ENCODE measurements around the gene LPO.

LPO gene

GRCh38 chr17:58239987-58240386, 1.6 kb downstream of the LPO start:
- Histone ChIP-seq H3K9ac (ENCODE audit: low read length in 5 of 5) (no peak overlapping the region), H3K9me3 (ENCODE audit: control insufficient read depth in 5 of 5, low read length in 5 of 5) (no peaks in the 10 kb centered on the region), H3K27me3 (ENCODE audit: control insufficient read depth in 5 of 5, insufficient read depth in 4 of 5, low read length in 5 of 5) (peaks cover 12 to 35% (median 31%) of the 10 kb centered on the region in 5 donors), H3K27ac (ENCODE audit: low read depth, low read length) (no peak overlapping the region), H3K4me1 (ENCODE audit: control insufficient read depth in 5 of 5, insufficient read depth in 5 of 5, low read length in 5 of 5) (no peaks in the 10 kb centered on the region), H3K4me3 (ENCODE audit: low read depth in 1 of 5, low read length in 5 of 5) (no peak overlapping the region), H3K36me3 (ENCODE audit: control insufficient read depth in 5 of 5, insufficient read depth in 5 of 5, low read length in 5 of 5) (no peaks in the 10 kb centered on the region)

GRCh38 chr17:58242171-58242784, 3.9 kb downstream of the LPO start:
- Histone ChIP-seq H3K36me3 (ENCODE audit: control insufficient read depth in 5 of 5, insufficient read depth in 5 of 5, low read length in 5 of 5) (no peaks in the 10 kb centered on the region), H3K9ac (ENCODE audit: low read length in 5 of 5) (no peak overlapping the region), H3K27ac (ENCODE audit: low read depth, low read length) (no peak overlapping the region), H3K4me3 (ENCODE audit: low read depth in 1 of 5, low read length in 5 of 5) (no peak overlapping the region), H3K4me1 (ENCODE audit: control insufficient read depth in 5 of 5, insufficient read depth in 5 of 5, low read length in 5 of 5) (no peaks in the 10 kb centered on the region), H3K9me3 (ENCODE audit: control insufficient read depth in 5 of 5, low read length in 5 of 5) (no peaks in the 10 kb centered on the region), H3K27me3 (ENCODE audit: control insufficient read depth in 5 of 5, insufficient read depth in 4 of 5, low read length in 5 of 5) (peaks cover 16 to 43% (median 30%) of the 10 kb centered on the region in 5 donors)

GRCh38 chr17:58244963-58245362, 6.6 kb downstream of the LPO start:
- Histone ChIP-seq H3K4me3 (ENCODE audit: low read depth in 1 of 5, low read length in 5 of 5) (no peak overlapping the region), H3K9ac (ENCODE audit: low read length in 5 of 5) (no peak overlapping the region), H3K9me3 (ENCODE audit: control insufficient read depth in 5 of 5, low read length in 5 of 5) (no peaks in the 10 kb centered on the region), H3K36me3 (ENCODE audit: control insufficient read depth in 5 of 5, insufficient read depth in 5 of 5, low read length in 5 of 5) (no peaks in the 10 kb centered on the region), H3K27me3 (ENCODE audit: control insufficient read depth in 5 of 5, insufficient read depth in 4 of 5, low read length in 5 of 5) (peaks cover 17 to 47% (median 27%) of the 10 kb centered on the region in 5 donors), H3K27ac (ENCODE audit: low read depth, low read length) (no peak overlapping the region), H3K4me1 (ENCODE audit: control insufficient read depth in 5 of 5, insufficient read depth in 5 of 5, low read length in 5 of 5) (peaks cover 0 to 12% (median 12%) of the 10 kb centered on the region in 5 donors)

- peaks cover 17 to 43% (median 27%) of the 10 kb centered on the region in 5 donors for H3K27me3 ChIP-seq (ENCODE audit: control insufficient read depth in 5 of 5, insufficient read depth in 4 of 5, low read length in 5 of 5)
- H3K4me1 ChIP-seq (ENCODE audit: control insufficient read depth in 5 of 5, insufficient read depth in 5 of 5, low read length in 5 of 5), result peaks cover 0 to 14% (median 12%) of the 10 kb centered on the region in 5 donors
- no peaks in the 10 kb centered on the region for H3K9me3 ChIP-seq (ENCODE audit: control insufficient read depth in 5 of 5, low read length in 5 of 5)
- no peak overlapping the region for H3K27ac ChIP-seq (ENCODE audit: low read depth, low read length)
- no peaks in the 10 kb centered on the region for H3K36me3 ChIP-seq (ENCODE audit: control insufficient read depth in 5 of 5, insufficient read depth in 5 of 5, low read length in 5 of 5)
- H3K4me3 ChIP-seq (ENCODE audit: low read depth in 1 of 5, low read length in 5 of 5), result no peak overlapping the region
- H3K9ac ChIP-seq (ENCODE audit: low read length in 5 of 5), result no peak overlapping the region
Observed at GRCh38 chr17:58245428-58246103, 7.2 kb downstream of the LPO start.

- Histone ChIP-seq H3K27me3 (ENCODE audit: control insufficient read depth in 5 of 5, insufficient read depth in 4 of 5, low read length in 5 of 5) (peaks cover 17 to 43% (median 27%) of the 10 kb centered on the region in 5 donors), H3K36me3 (ENCODE audit: control insufficient read depth in 5 of 5, insufficient read depth in 5 of 5, low read length in 5 of 5) (no peaks in the 10 kb centered on the region)
Observed at GRCh38 chr17:58246104-58246740, 7.8 kb downstream of the LPO start.

GRCh38 chr17:58246781-58247180, 8.4 kb downstream of the LPO start:
- H3K36me3 ChIP-seq (ENCODE audit: control insufficient read depth in 5 of 5, insufficient read depth in 5 of 5, low read length in 5 of 5), result no peaks in the 10 kb centered on the region
- H3K9me3 ChIP-seq (ENCODE audit: control insufficient read depth in 5 of 5, low read length in 5 of 5), result no peaks in the 10 kb centered on the region
- peaks cover 0 to 14% (median 12%) of the 10 kb centered on the region in 5 donors for H3K4me1 ChIP-seq (ENCODE audit: control insufficient read depth in 5 of 5, insufficient read depth in 5 of 5, low read length in 5 of 5)
- no peak overlapping the region for H3K4me3 ChIP-seq (ENCODE audit: low read depth in 1 of 5, low read length in 5 of 5)
- H3K27ac ChIP-seq (ENCODE audit: low read depth, low read length), result no peak overlapping the region
- no peak overlapping the region for H3K9ac ChIP-seq (ENCODE audit: low read length in 5 of 5)
- peaks cover 13 to 38% (median 24%) of the 10 kb centered on the region in 5 donors for H3K27me3 ChIP-seq (ENCODE audit: control insufficient read depth in 5 of 5, insufficient read depth in 4 of 5, low read length in 5 of 5)

More at GRCh38 chr17:58246104-58246740, 7.8 kb downstream of the LPO start:
- H3K4me1 ChIP-seq (ENCODE audit: control insufficient read depth in 5 of 5, insufficient read depth in 5 of 5, low read length in 5 of 5), result peaks cover 0 to 14% (median 12%) of the 10 kb centered on the region in 5 donors
- H3K4me3 ChIP-seq (ENCODE audit: low read depth in 1 of 5, low read length in 5 of 5), result no peak overlapping the region
- H3K9ac ChIP-seq (ENCODE audit: low read length in 5 of 5), result no peak overlapping the region
- H3K27ac ChIP-seq (ENCODE audit: low read depth, low read length), result no peak overlapping the region
- H3K9me3 ChIP-seq (ENCODE audit: control insufficient read depth in 5 of 5, low read length in 5 of 5), result no peaks in the 10 kb centered on the region

GRCh38 chr17:58247511-58248363, 9.4 kb downstream of the LPO start:
- Histone ChIP-seq H3K27ac (ENCODE audit: low read depth, low read length) (no peak overlapping the region), H3K9me3 (ENCODE audit: control insufficient read depth in 5 of 5, low read length in 5 of 5) (no peaks in the 10 kb centered on the region), H3K27me3 (ENCODE audit: control insufficient read depth in 5 of 5, insufficient read depth in 4 of 5, low read length in 5 of 5) (peaks cover 9 to 35% (median 27%) of the 10 kb centered on the region in 5 donors), H3K36me3 (ENCODE audit: control insufficient read depth in 5 of 5, insufficient read depth in 5 of 5, low read length in 5 of 5) (no peaks in the 10 kb centered on the region), H3K4me3 (ENCODE audit: low read depth in 1 of 5, low read length in 5 of 5) (no peak overlapping the region), H3K9ac (ENCODE audit: low read length in 5 of 5) (no peak overlapping the region), H3K4me1 (ENCODE audit: control insufficient read depth in 5 of 5, insufficient read depth in 5 of 5, low read length in 5 of 5) (peaks cover 0 to 14% (median 12%) of the 10 kb centered on the region in 5 donors)

- Histone ChIP-seq H3K27me3 (ENCODE audit: control insufficient read depth in 5 of 5, insufficient read depth in 4 of 5, low read length in 5 of 5) (peaks cover 5 to 30% (median 23%) of the 10 kb centered on the region in 5 donors), H3K4me3 (ENCODE audit: low read depth in 1 of 5, low read length in 5 of 5) (peak overlapping the region in 2 of 5 donors; percentile 53 to 56)
Observed at GRCh38 chr17:58248955-58249269, 10.5 kb downstream of the LPO start.

GRCh38 chr17:58249270-58250133, 11.1 kb downstream of the LPO start:
- Histone ChIP-seq H3K4me3 (ENCODE audit: low read depth in 1 of 5, low read length in 5 of 5) (peak overlapping the region in 4 of 5 donors; percentile 53 to 59 (median 57)), H3K36me3 (ENCODE audit: control insufficient read depth in 5 of 5, insufficient read depth in 5 of 5, low read length in 5 of 5) (no peaks in the 10 kb centered on the region), H3K4me1 (ENCODE audit: control insufficient read depth in 5 of 5, insufficient read depth in 5 of 5, low read length in 5 of 5) (peaks cover 0 to 14% (median 12%) of the 10 kb centered on the region in 5 donors), H3K9ac (ENCODE audit: low read length in 5 of 5) (peak overlapping the region in 2 of 5 donors; percentile 27 to 32), H3K27ac (ENCODE audit: low read depth, low read length) (no peak overlapping the region), H3K27me3 (ENCODE audit: control insufficient read depth in 5 of 5, insufficient read depth in 4 of 5, low read length in 5 of 5) (peaks cover 5 to 30% (median 19%) of the 10 kb centered on the region in 5 donors), H3K9me3 (ENCODE audit: control insufficient read depth in 5 of 5, low read length in 5 of 5) (no peaks in the 10 kb centered on the region)

More at GRCh38 chr17:58248955-58249269, 10.5 kb downstream of the LPO start:
- peaks cover 0 to 14% (median 12%) of the 10 kb centered on the region in 5 donors for H3K4me1 ChIP-seq (ENCODE audit: control insufficient read depth in 5 of 5, insufficient read depth in 5 of 5, low read length in 5 of 5)
- H3K9me3 ChIP-seq (ENCODE audit: control insufficient read depth in 5 of 5, low read length in 5 of 5), result no peaks in the 10 kb centered on the region
- no peak overlapping the region for H3K27ac ChIP-seq (ENCODE audit: low read depth, low read length)
- no peaks in the 10 kb centered on the region for H3K36me3 ChIP-seq (ENCODE audit: control insufficient read depth in 5 of 5, insufficient read depth in 5 of 5, low read length in 5 of 5)
- no peak overlapping the region for H3K9ac ChIP-seq (ENCODE audit: low read length in 5 of 5)
